Esophagus muscularis mucosa (tissue), 4 donors: ENCODE measurements around the gene ACD. TPM values are rescaled to one million over a fixed set of nuclear protein-coding genes. Genes with fewer than 3 reads are reported as not detected.

ENCODE experiments used
- DNase-seq: peaks from one replicate; pipeline ENCODE4 v3.0.0-alpha.2; 2017; ENCODE audit errors: extremely low spot score
- H3K27ac ChIP-seq, 4 donors: fragments of 200-600 bp; sonication (generic); replicated peaks in 1 of 4; 1 replicate in 3 of 4; 2 replicates in 1 of 4; pipeline ENCODE4 v1.5.1; 2016 to 2019; ENCODE audit warnings: mild to moderate bottlenecking in 1 of 4
- H3K27me3 ChIP-seq, 4 donors: fragments of 200-600 bp; sonication (generic); one replicate each; pipeline versions ENCODE4 v1.5.1 to v1.6.0; 2016 to 2019
- H3K36me3 ChIP-seq, 4 donors: fragments of 200-600 bp; sonication (generic); one replicate each; pipeline ENCODE4 v1.5.1; 2016 to 2019
- H3K4me1 ChIP-seq, 4 donors: fragments of 200-600 bp; sonication (generic); one replicate each; pipeline ENCODE4 v1.5.1; 2016 to 2019
- H3K4me3 ChIP-seq, 4 donors: fragments of 200-600 bp; sonication (generic); 1 replicate in 2 of 4; 2 replicates in 2 of 4; pipeline ENCODE4 v1.5.1; 2016 to 2019; ENCODE audit warnings: mild to moderate bottlenecking in 4 of 4, moderate library complexity in 1 of 4
- H3K9me3 ChIP-seq, 4 donors: fragments of 200-600 bp; sonication (generic); 1 replicate in 3 of 4; 2 replicates in 1 of 4; pipeline ENCODE4 v1.5.1; 2016 to 2019
- CTCF ChIP-seq, 3 experiments: fragments of 200-600 bp in 2 of 3; fragments of 450-650 bp in 1 of 3; sonication (generic) in 2 of 3; IDR thresholded peaks; one replicate each; pipeline ENCODE4 v1.5.1; 2017 to 2019; ENCODE audit warnings: antibody characterized with exemption in 3 of 3, mild to moderate bottlenecking in 2 of 3, moderate library complexity in 1 of 3
- EP300 ChIP-seq: sonication (generic); formaldehyde crosslinking; IDR thresholded peaks from one replicate; pipeline ENCODE4 v1.6.1; 2017; ENCODE audit warnings: antibody characterized with exemption
- POLR2A ChIP-seq: fragments of 450-650 bp; IDR thresholded peaks from one replicate; pipeline ENCODE4 v1.6.1; 2017; ENCODE audit warnings: antibody characterized with exemption, moderate library complexity, mild to moderate bottlenecking, low read depth
- POLR2AphosphoS5 ChIP-seq, 2 donors: sonication (generic); formaldehyde crosslinking; IDR thresholded peaks; one replicate each; pipeline ENCODE4 v1.6.1; 2017; ENCODE audit warnings: antibody characterized with exemption in 2 of 2
- WGBS: methylation state at CpG from one replicate; pipeline ENCODE4 v1.1.5; 2018; 5-methylcytosine and 5-hydroxymethylcytosine counted together
- intact Hi-C: fragments of 100-400 bp; cut with DNase I; formaldehyde crosslinking; loops from one replicate; pipeline ENCODE4 v1.15.1; 2023
- total RNA-seq, 4 donors: library from RNA; depleted of rRNA; stranded (reverse); fragments of >200 nt; gene quantifications; one replicate each; pipeline versions ENCODE4 v1.1.0 to v1.2.1, GENCODE V29; 2016

Gene ACD
- total RNA-seq, 4 donors from 2014 or later, result 22.0 to 31.6 (median 29.3) TPM

GRCh38 chr16:67668495-67669157 is 8.6 kb upstream of the ACD start:
- WGBS, result 93% methylated on average over 3 of the region's 6 CpGs
- intact Hi-C loops, result loop anchor here (2.0 kb wide), 1 partner anchor 148 kb away; no protein-coding TSS in a partner anchor
- no peak overlapping the region for H3K4me3 ChIP-seq
- H3K36me3 ChIP-seq, result peaks cover 0 to 14% (median 4%) of the 10 kb centered on the region in 4 donors
- H3K27ac ChIP-seq, result peak overlapping the region; percentile 88 to 95 (median 93)
- no peaks in the 10 kb centered on the region for H3K27me3 ChIP-seq
- no peak for DNase-seq
- peaks cover 41 to 52% (median 46%) of the 10 kb centered on the region in 4 donors for H3K4me1 ChIP-seq
- H3K9me3 ChIP-seq, result no peaks in the 10 kb centered on the region
- no peak for TF ChIP-seq EP300
- no peak for TF ChIP-seq POLR2AphosphoS5 (IDR thresholded peaks at IDR 0.05)
- TF ChIP-seq CTCF (IDR thresholded peaks at IDR 0.05), result no peak
- no peak for TF ChIP-seq POLR2A

DNA sequence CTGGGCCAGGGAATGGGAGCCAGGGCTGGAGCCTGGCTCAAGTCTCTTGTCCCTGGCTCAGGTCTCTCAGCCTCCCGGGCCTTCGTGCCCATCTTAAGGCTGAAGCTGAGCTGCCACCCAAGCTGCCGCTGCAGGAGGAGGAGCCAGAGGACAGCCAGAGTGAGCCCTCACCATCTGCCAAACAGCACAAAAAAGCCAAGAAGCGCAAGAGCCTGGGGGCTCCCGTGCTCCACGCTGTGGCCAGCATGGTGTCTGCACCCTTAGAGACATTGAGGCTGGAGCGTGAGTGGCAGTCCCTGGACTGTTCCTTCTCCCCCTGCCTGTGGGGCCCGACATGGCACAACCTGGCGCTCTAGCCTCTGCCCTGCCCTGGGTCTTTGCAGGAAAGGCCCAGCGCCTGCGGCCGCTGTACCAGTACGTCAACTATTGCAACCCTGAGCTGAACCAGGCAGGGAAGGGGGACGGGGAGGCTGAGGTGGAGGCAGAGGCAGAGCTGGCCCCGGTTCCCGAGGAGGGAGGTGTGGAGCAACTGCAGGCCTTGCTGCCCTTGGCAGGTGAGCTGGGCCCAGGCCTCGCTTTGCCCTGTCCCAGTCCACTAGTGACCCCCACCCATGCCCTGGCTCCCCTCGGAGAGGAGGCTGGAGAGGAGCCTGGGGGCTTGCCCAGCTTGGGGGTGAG is 7.9 kb upstream of the ACD start:
- H3K36me3 ChIP-seq, result peaks cover 0 to 20% (median 10%) of the 10 kb centered on the region in 4 donors
- H3K4me3 ChIP-seq, result peak overlapping the region; percentile 67 to 91 (median 81)
- no peaks in the 10 kb centered on the region for H3K27me3 ChIP-seq
- no peaks in the 10 kb centered on the region for H3K9me3 ChIP-seq
- DNase-seq, result peak; percentile 94
- peak overlapping the region; percentile 88 to 95 (median 93) for H3K27ac ChIP-seq
- peak; percentile 7 for TF ChIP-seq POLR2A
- no peak for TF ChIP-seq EP300
- peak; percentile 71 to 81 for TF ChIP-seq POLR2AphosphoS5 (IDR thresholded peaks at IDR 0.05)
- TF ChIP-seq CTCF (IDR thresholded peaks at IDR 0.05), result peak; percentile 77 to 97 (median 91)
- 23% methylated on average over 8 of the region's 18 CpGs for WGBS
- peaks cover 34 to 45% (median 39%) of the 10 kb centered on the region in 4 donors for H3K4me1 ChIP-seq
- intact Hi-C loops, result loop anchor here (2.0 kb wide), 1 partner anchor 147 kb away; no protein-coding TSS in a partner anchor

GRCh38 chr16:67667453-67667816 is 7.4 kb upstream of the ACD start:
- Histone ChIP-seq H3K4me3 (peak overlapping the region; percentile 67 to 91 (median 81)), H3K27ac (peak overlapping the region; percentile 88 to 95 (median 93)), H3K9me3 (no peaks in the 10 kb centered on the region), H3K36me3 (peaks cover 0 to 25% (median 13%) of the 10 kb centered on the region in 4 donors), H3K4me1 (peaks cover 29 to 40% (median 36%) of the 10 kb centered on the region in 4 donors), H3K27me3 (no peaks in the 10 kb centered on the region)
- no peak for DNase-seq
- WGBS, result 19% methylated on average over 10 of the region's 10 CpGs
- intact Hi-C loops, result no loop called here
- TF ChIP-seq CTCF (IDR thresholded peaks at IDR 0.05), result no peak
- TF ChIP-seq EP300, result no peak
- TF ChIP-seq POLR2A, result no peak
- no peak for TF ChIP-seq POLR2AphosphoS5 (IDR thresholded peaks at IDR 0.05)

GRCh38 chr16:67666559-67667452 is 6.7 kb upstream of the ACD start, which contains the start of the genes C16orf86 and ENKD1:
TSS of gene C16orf86 (plus strand) at chr16:67666814. CDS start at chr16:67666971, 157 bp downstream.
TSS of gene ENKD1 (minus strand) at chr16:67666750. CDS start at chr16:67666442, 308 bp downstream.
- 8% methylated on average over 15 of the region's 78 CpGs for WGBS
- no peak for DNase-seq
- no peaks in the 10 kb centered on the region for H3K9me3 ChIP-seq
- peak within 1 kb of the TSS; percentile 67 to 91 (median 81) for H3K4me3 ChIP-seq
- H3K27me3 ChIP-seq, result no peaks in the 10 kb centered on the region
- H3K36me3 ChIP-seq, result peaks cover 0 to 29% (median 14%) of the 10 kb centered on the region in 4 donors
- H3K27ac ChIP-seq, result peak within 1 kb of the TSS; percentile 88 to 95 (median 93)
- intact Hi-C loops, result no loop called here
- TF ChIP-seq POLR2AphosphoS5 (IDR thresholded peaks at IDR 0.05), result peak; percentile 68 to 69
- TF ChIP-seq CTCF (IDR thresholded peaks at IDR 0.05), result no peak
- H3K4me1 ChIP-seq, result peaks cover 25 to 44% (median 36%) of the 10 kb centered on the region in 4 donors
